Heart left ventricle (tissue), 13 donors: Measurements from ENCODE around the gene ANAPC2.

Experiments used
- POLR2A ChIP-seq, 2 donors: fragments of 450-650 bp; IDR thresholded peaks; one replicate each; pipeline ENCODE4 v1.6.1; 2017; ENCODE audit warnings: antibody characterized with exemption in 2 of 2, mild to moderate bottlenecking in 2 of 2, moderate library complexity in 2 of 2
- TF ChIP-seq, protein P1 (sequence below), 12 donors: fragments of 200-600 bp; sonication (generic) in 4 of 12; IDR thresholded peaks; one replicate each; pipeline versions ENCODE4 v1.5.0 to v1.8.0; 2018 to 2022; ENCODE audit warnings: antibody characterized with exemption in 12 of 12, mild to moderate bottlenecking in 5 of 12
- donor health status: ischemic (EF 13 %, LVEDD 7.1; RV severe dilation, severe dysfunction).
- donor health status: DM: no; HTN: yes; CAD: no.
- donor health status: DM: no; HTN: no; CAD: no.
- donor health status: ischemic (EF 25% LVEDD 6.9; RV normal size, moderate dysfunction).
- donor health status: ischemic (EF 25% LVEDD 5.7; RV mildly dilated, moderate dysfunction).
- donor health status: ischemic (EF 35%, LVEDD 5.7; RV mildly dilated, moderate dysfunction).
- donor health status: nonischemic (EF 11% LVEDD 7.7; RV severe dilation, severe dysfunction).
- donor health status: DM: yes; HTN: yes; CAD: no.
- donor health status: PGD.
- donor health status: ischemic (EF 29% LVEDD 5.4; RV normal size, mild dysfunction).
- donor health status: nonischemic (EF 23%, LVEDD 6.1; RV moderate dilation, normal function).

GRCh38 chr9:137141050-137141810 lies 47.1 kb downstream of the ANAPC2 start:
- TF ChIP-seq, protein P1, sequence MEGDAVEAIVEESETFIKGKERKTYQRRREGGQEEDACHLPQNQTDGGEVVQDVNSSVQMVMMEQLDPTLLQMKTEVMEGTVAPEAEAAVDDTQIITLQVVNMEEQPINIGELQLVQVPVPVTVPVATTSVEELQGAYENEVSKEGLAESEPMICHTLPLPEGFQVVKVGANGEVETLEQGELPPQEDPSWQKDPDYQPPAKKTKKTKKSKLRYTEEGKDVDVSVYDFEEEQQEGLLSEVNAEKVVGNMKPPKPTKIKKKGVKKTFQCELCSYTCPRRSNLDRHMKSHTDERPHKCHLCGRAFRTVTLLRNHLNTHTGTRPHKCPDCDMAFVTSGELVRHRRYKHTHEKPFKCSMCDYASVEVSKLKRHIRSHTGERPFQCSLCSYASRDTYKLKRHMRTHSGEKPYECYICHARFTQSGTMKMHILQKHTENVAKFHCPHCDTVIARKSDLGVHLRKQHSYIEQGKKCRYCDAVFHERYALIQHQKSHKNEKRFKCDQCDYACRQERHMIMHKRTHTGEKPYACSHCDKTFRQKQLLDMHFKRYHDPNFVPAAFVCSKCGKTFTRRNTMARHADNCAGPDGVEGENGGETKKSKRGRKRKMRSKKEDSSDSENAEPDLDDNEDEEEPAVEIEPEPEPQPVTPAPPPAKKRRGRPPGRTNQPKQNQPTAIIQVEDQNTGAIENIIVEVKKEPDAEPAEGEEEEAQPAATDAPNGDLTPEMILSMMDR (IDR thresholded peaks at IDR 0.05) = no peak
- TF ChIP-seq POLR2A (IDR thresholded peaks at IDR 0.05) = no peak
